Measurements from ENCODE around the gene TCP10L. TPM values are rescaled to one million over a fixed set of nuclear protein-coding genes. Genes with fewer than 3 reads are reported as not detected.
"Not testable (repeated sequence)": the region's sequence is repeated elsewhere in the genome, so short reads cannot be mapped to it uniquely, and the experiment has no call there.

Gene TCP10L
- total and polyA plus RNA-seq, 5 experiments from 2014 or later: 0.33 to 0.91 (median 0.38) TPM; not detected in 1

DNA sequence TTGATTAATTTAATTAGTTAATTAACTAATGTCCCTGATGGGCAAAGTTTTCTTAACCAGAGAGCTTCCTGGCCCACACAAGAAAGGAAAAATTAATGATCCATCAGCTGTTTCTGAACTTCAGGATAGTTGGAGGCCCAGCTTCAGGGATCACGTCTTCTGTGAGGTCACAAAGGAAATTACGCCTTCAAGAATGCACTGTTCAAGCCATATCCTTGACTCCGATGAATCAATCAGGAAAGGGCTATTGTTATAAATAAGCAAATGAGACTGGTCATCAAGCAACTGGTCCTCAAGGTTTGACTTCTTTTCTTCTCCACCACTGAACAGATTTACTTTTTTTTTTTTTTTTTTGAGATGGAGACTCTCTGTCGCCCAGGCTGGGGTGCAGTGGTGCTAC is 40.6 kb downstream of the TCP10L start:
- Mint-ChIP-seq H3K9me3 (peaks cover 0 to 3% (median 0%) of the 10 kb centered on the region in 9 donors), H3K4me3 (no peak overlapping the region), H3K36me3 (no peaks in the 10 kb centered on the region), H3K4me1 (peaks cover 0 to 16% (median 7%) of the 10 kb centered on the region in 4 donors), H3K27me3 (no peaks in the 10 kb centered on the region), H3K27ac (no peak overlapping the region)
- ATAC-seq (no peak), DNase-seq (no peak)
- POLR2A ChIA-PET: no interaction called here

DNA sequence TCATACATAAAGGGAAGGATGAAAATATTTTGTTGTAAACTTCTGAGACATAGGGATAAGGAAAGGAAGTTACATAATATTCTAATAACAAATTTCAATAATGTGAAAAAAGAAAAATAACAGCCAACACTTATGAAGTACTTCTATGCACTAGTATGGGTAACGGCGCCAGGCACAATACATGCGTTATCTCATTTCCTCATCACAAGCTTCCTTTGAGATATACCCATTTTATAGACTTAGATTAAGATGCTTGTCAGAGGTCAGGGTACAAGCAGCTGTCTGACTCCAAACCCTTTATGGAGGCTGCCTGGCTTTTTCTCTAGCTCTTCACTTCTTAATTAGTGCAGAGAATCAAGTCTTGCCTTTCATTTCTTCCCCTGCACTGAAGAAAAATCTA is 41.3 kb downstream of the TCP10L start:
- DNase-seq: no peak
- no peak for ATAC-seq
- no peaks in the 10 kb centered on the region for H3K36me3 Mint-ChIP-seq
- no peak overlapping the region for H3K27ac Mint-ChIP-seq
- no peaks in the 10 kb centered on the region for H3K27me3 Mint-ChIP-seq
- peaks cover 3 to 14% (median 13%) of the 10 kb centered on the region in 4 donors for H3K4me1 Mint-ChIP-seq
- POLR2A ChIA-PET: no interaction called here
- H3K4me3 Mint-ChIP-seq: no peak overlapping the region
- peaks cover 0 to 3% (median 0%) of the 10 kb centered on the region in 9 donors for H3K9me3 Mint-ChIP-seq

- DNase-seq, ATAC-seq, H3K9me3 Mint-ChIP-seq, H3K4me3 Mint-ChIP-seq, POLR2A ChIA-PET, H3K27me3 Mint-ChIP-seq, H3K27ac Mint-ChIP-seq, H3K36me3 Mint-ChIP-seq: not testable (repeated sequence)
- H3K4me1 Mint-ChIP-seq: peaks cover 10 to 21% (median 20%) of the 10 kb centered on the region in 4 donors
Measured at GRCh38 chr21:32543056-32543455, 42.3 kb downstream of the TCP10L start.

- H3K36me3 Mint-ChIP-seq: no peaks in the 10 kb centered on the region
- no peak for DNase-seq
- H3K27ac Mint-ChIP-seq: peak overlapping the region in 5 of 10 donors; percentile 19 to 89 (median 33)
- H3K4me1 Mint-ChIP-seq: peaks cover 18 to 34% (median 26%) of the 10 kb centered on the region in 4 donors
- POLR2A ChIA-PET: interaction anchor here (0.6 to 1.4 kb wide), 3 partner anchors 30 to 146 kb away, joined by 3 to 7 read pairs (median 3); no protein-coding TSS in a partner anchor
- H3K9me3 Mint-ChIP-seq: no peaks in the 10 kb centered on the region
- H3K4me3 Mint-ChIP-seq: no peak overlapping the region
- no peak for ATAC-seq
- no peaks in the 10 kb centered on the region for H3K27me3 Mint-ChIP-seq
Measured at GRCh38 chr21:32539378-32539777, 45.9 kb downstream of the TCP10L start.

DNA sequence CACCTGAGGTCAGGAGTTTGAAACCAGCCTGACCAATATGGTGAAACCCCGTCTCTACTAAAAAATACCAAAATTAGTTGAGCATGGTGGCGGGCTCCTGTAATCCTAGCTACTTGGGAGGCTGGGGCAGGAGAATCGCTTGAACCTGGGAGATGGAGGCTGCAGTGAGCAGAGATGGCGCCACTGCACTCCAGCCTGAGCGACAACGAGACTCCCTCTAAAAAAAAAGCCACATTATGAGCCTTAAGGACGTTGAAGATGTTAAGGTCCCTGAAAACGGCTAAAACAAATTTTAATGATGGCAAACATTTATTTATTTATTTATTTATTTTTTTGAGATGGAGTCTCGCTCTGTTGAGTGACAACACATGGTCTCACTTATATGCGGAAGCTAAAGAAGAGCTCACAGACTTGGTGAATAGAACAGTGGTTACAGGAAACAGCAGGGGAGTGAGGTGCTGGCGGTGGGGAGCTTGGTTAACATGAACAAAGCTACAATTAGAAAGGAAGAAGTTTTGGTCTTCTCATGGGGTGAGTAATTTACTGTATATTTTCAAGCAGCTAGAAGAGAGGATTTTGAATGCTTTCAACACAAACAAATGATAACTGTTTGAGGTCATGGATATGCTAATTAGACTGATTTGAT is 47.1 kb downstream of the TCP10L start:
- H3K4me3 Mint-ChIP-seq: peak overlapping the region; percentile 37 to 72 (median 55)
- no peaks in the 10 kb centered on the region for H3K27me3 Mint-ChIP-seq
- H3K36me3 Mint-ChIP-seq: no peaks in the 10 kb centered on the region
- H3K4me1 Mint-ChIP-seq: peaks cover 19 to 34% (median 26%) of the 10 kb centered on the region in 4 donors
- H3K27ac Mint-ChIP-seq: peak overlapping the region; percentile 19 to 89 (median 66)
- DNase-seq (peak in 8 of 10 donors; percentile 21 to 74 (median 46)), ATAC-seq (peak; percentile 99)
- H3K9me3 Mint-ChIP-seq: no peaks in the 10 kb centered on the region
- POLR2A ChIA-PET: interaction anchor here (0.6 to 1.4 kb wide), 4 partner anchors 13 to 145 kb away, joined by 3 to 7 read pairs (median 3); partner anchors contain the start of gene EVA1C

DNA sequence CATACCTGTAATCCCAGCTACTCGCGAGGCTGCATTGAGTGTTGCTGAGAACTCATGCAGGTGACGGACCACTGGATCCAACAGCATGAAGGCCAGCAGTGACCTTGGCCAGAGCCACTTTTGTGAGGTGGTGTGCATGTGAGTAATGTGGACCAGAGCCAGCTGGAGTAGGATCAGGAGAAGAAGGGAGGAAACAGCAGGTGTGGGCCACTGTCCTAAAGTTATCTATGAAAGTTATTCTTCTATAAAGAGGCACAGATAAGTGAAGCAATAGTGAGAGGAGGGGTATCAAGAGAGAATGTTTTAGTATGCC is 47.8 kb downstream of the TCP10L start:
- H3K27ac Mint-ChIP-seq: peak overlapping the region in 6 of 10 donors; percentile 25 to 93 (median 86)
- no peaks in the 10 kb centered on the region for H3K9me3 Mint-ChIP-seq
- H3K4me1 Mint-ChIP-seq: peaks cover 22 to 34% (median 26%) of the 10 kb centered on the region in 4 donors
- POLR2A ChIA-PET: interaction anchor here (0.6 kb wide), 1 partner anchor 14 kb away, joined by 3 read pairs; no protein-coding TSS in a partner anchor
- H3K4me3 Mint-ChIP-seq: peak overlapping the region in 6 of 10 donors; percentile 3 to 60 (median 31)
- no peak for DNase-seq
- H3K27me3 Mint-ChIP-seq: no peaks in the 10 kb centered on the region
- no peaks in the 10 kb centered on the region for H3K36me3 Mint-ChIP-seq
- ATAC-seq: no peak

- peak overlapping the region in 1 of 10 donors; percentile 24 for H3K27ac Mint-ChIP-seq
- no peak for ATAC-seq
- H3K4me3 Mint-ChIP-seq: peak overlapping the region in 1 of 10 donors; percentile 43
- peaks cover 22 to 34% (median 26%) of the 10 kb centered on the region in 4 donors for H3K4me1 Mint-ChIP-seq
- no peaks in the 10 kb centered on the region for H3K27me3 Mint-ChIP-seq
- POLR2A ChIA-PET: interaction anchor here (0.6 kb wide), 1 partner anchor 80 kb away, joined by 3 read pairs; no protein-coding TSS in a partner anchor
- H3K36me3 Mint-ChIP-seq: peaks cover 0 to 2% (median 0%) of the 10 kb centered on the region in 3 donors
- DNase-seq: no peak
- H3K9me3 Mint-ChIP-seq: no peaks in the 10 kb centered on the region
Measured at GRCh38 chr21:32535612-32536011, 49.7 kb downstream of the TCP10L start.

GRCh38 chr21:32534113-32534512 is 51.2 kb downstream of the TCP10L start:
- no peak for ATAC-seq
- POLR2A ChIA-PET: no interaction called here
- H3K4me3 Mint-ChIP-seq: no peak overlapping the region
- H3K9me3 Mint-ChIP-seq: no peaks in the 10 kb centered on the region
- no peak overlapping the region for H3K27ac Mint-ChIP-seq
- DNase-seq: no peak
- H3K27me3 Mint-ChIP-seq: no peaks in the 10 kb centered on the region
- peaks cover 0 to 3% (median 0%) of the 10 kb centered on the region in 3 donors for H3K36me3 Mint-ChIP-seq
- H3K4me1 Mint-ChIP-seq: peaks cover 21 to 27% (median 25%) of the 10 kb centered on the region in 4 donors

DNA sequence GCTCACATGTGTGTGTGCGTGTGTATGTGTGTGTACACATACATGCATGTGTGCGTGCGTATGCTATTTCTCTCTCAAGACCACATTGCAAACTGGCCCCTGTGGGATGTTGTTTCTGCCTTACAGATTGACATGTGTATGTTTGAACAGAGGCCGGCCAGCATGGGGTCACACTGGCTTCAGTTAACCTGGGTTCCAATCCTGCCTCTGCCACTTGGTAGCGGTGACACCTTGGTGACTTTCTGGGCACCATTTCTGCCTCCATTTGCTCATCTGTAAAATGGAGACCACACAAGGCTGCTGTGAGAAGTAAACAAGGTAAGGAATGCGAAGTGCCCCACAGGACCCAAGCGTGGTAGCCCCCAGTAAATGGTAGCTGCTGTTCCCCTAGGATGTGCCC is 51.7 kb downstream of the TCP10L start:
- H3K27me3 Mint-ChIP-seq: no peaks in the 10 kb centered on the region
- H3K4me1 Mint-ChIP-seq: peaks cover 16 to 24% (median 21%) of the 10 kb centered on the region in 4 donors
- POLR2A ChIA-PET: no interaction called here

GRCh38 chr21:32533053-32533452 is 52.3 kb downstream of the TCP10L start:
- H3K9me3 Mint-ChIP-seq: no peaks in the 10 kb centered on the region
- no peak for DNase-seq
- no peak overlapping the region for H3K27ac Mint-ChIP-seq
- peaks cover 13 to 20% (median 17%) of the 10 kb centered on the region in 4 donors for H3K4me1 Mint-ChIP-seq
- ATAC-seq: no peak
- peak overlapping the region in 1 of 10 donors; percentile 11 for H3K4me3 Mint-ChIP-seq
- H3K36me3 Mint-ChIP-seq: peaks cover 0 to 3% (median 0%) of the 10 kb centered on the region in 3 donors
- POLR2A ChIA-PET: no interaction called here
- no peaks in the 10 kb centered on the region for H3K27me3 Mint-ChIP-seq

More for the DNA sequence above, 51.7 kb downstream of the TCP10L start:
- Mint-ChIP-seq H3K9me3 (no peaks in the 10 kb centered on the region), H3K36me3 (peaks cover 0 to 3% (median 0%) of the 10 kb centered on the region in 3 donors), H3K4me3 (no peak overlapping the region), H3K27ac (no peak overlapping the region)
- DNase-seq (no peak), ATAC-seq (no peak)

DNA sequence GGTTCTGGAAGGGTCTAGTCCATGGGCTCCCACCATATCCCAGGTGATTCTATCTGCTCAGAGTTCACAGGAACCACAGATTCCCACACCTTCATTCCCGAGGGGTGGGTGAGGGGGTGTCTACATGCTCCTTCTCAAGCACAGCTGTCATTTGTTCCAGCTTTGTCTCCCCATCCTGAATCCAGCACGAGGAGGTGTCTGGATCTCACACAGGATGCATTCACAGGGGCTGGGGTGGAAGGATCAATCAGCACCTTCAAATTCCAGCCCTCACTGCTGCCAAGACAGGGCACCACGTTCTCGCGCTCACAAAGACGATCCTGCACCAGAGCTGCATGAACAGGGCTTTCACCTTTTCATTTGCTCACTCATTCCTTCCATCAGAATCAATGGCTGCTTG is 52.7 kb downstream of the TCP10L start:
- Mint-ChIP-seq H3K27me3 (no peaks in the 10 kb centered on the region), H3K4me1 (peaks cover 13 to 23% (median 17%) of the 10 kb centered on the region in 4 donors), H3K36me3 (peaks cover 0 to 6% (median 0%) of the 10 kb centered on the region in 3 donors), H3K27ac (no peak overlapping the region), H3K4me3 (no peak overlapping the region), H3K9me3 (peaks cover 0 to 2% (median 0%) of the 10 kb centered on the region in 9 donors)
- POLR2A ChIA-PET: no interaction called here
- ATAC-seq: no peak
- no peak for DNase-seq

GRCh38 chr21:32531561-32531960 is 53.8 kb downstream of the TCP10L start:
- H3K9me3 Mint-ChIP-seq, ATAC-seq, H3K4me3 Mint-ChIP-seq, H3K36me3 Mint-ChIP-seq, H3K27ac Mint-ChIP-seq, H3K27me3 Mint-ChIP-seq, POLR2A ChIA-PET, DNase-seq: not testable (repeated sequence)
- peaks cover 2 to 19% (median 10%) of the 10 kb centered on the region in 4 donors for H3K4me1 Mint-ChIP-seq

DNA sequence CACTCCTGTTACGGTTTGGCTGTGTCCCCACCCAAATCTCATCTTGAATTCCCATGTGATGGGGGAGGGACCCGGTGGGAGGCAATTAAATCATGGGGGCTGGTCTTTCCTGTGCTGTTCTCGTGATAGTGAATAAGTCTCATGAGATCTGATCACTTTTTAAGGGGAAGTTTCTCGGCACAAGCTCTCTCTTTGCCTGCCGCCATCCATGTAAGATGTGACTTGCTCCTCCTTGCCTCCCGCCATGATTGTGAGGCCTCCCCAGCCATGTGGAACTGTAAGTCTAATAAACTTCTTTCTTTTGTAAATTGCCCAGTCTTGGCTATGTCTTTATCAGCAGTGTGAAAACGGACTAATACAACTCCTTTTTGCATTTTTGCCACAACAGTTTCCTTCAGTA is 54.5 kb downstream of the TCP10L start:
- H3K27me3 Mint-ChIP-seq, POLR2A ChIA-PET, H3K9me3 Mint-ChIP-seq, H3K36me3 Mint-ChIP-seq, H3K4me3 Mint-ChIP-seq, ATAC-seq, DNase-seq: not testable (repeated sequence)
- H3K27ac Mint-ChIP-seq: peak overlapping the region in 1 of 10 donors; percentile 80
- peaks cover 0 to 18% (median 8%) of the 10 kb centered on the region in 4 donors for H3K4me1 Mint-ChIP-seq

All from naive thymus-derived CD8-positive, alpha-beta T cell (primary cell).